Measurements from ENCODE around the gene PACSIN3.

DNA sequence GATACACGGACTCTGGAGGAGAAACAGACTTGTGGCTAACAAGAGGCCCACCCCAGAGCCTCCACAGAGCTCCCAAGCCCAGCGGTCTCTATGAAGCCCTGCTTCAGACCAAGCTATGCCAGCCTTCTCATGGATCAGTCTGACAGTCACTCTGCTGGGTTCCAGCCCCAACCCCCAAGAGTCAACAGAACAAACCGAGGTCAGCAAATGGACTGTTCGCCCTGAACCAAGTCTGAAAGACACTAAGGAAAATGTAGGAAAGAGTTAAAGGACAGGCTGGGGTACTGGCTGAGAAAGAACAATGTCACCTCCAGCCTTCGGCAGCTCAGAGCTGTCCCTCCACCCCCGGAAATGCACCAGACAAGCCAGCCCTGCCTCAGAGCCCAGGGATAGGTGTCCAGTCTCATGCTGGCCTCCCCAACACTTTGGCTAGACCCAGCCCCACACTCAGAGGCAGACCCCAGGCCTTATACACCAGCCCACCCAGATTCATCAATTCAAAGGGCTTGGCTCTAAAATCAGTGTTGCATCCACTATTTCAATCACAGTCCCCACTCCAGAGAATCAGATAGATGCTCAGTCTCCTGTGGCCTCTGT, 13.4 kb downstream of the PACSIN3 start:
- TF ChIP-seq, protein P1, sequence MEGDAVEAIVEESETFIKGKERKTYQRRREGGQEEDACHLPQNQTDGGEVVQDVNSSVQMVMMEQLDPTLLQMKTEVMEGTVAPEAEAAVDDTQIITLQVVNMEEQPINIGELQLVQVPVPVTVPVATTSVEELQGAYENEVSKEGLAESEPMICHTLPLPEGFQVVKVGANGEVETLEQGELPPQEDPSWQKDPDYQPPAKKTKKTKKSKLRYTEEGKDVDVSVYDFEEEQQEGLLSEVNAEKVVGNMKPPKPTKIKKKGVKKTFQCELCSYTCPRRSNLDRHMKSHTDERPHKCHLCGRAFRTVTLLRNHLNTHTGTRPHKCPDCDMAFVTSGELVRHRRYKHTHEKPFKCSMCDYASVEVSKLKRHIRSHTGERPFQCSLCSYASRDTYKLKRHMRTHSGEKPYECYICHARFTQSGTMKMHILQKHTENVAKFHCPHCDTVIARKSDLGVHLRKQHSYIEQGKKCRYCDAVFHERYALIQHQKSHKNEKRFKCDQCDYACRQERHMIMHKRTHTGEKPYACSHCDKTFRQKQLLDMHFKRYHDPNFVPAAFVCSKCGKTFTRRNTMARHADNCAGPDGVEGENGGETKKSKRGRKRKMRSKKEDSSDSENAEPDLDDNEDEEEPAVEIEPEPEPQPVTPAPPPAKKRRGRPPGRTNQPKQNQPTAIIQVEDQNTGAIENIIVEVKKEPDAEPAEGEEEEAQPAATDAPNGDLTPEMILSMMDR (optimal IDR thresholded peaks at IDR 0.05 in 1 of 3, IDR thresholded peaks at IDR 0.05 in 1 of 3, conservative IDR thresholded peaks at IDR 0.05 in 1 of 3; ENCODE audit: extremely low read depth in 1 of 3, insufficient read depth in 2 of 3, low read length in 3 of 3): no peak
- no peak for TF ChIP-seq EZH2 (IDR thresholded peaks at IDR 0.05; ENCODE audit: low read length)
